Nephron progenitor cell (in vitro differentiated cells): ENCODE results near the gene PLA2G2F.
A peak's percentile ranks its signal among the peaks of the same experiment; 100 is the strongest.

Experiments used
- DNase-seq: peaks from one replicate; pipeline ENCODE4 v3.0.0; 2021
- H3K27ac Mint-ChIP-seq: 2 replicates; pipeline ENCODE4 v1.8.0; 2021; ENCODE audit warnings: mild to moderate bottlenecking, moderate library complexity, mixed read lengths
- H3K27me3 Mint-ChIP-seq: 2 replicates; pipeline ENCODE4 v1.8.0; 2021; ENCODE audit warnings: mild to moderate bottlenecking, low read depth, mixed read lengths; ENCODE audit not compliant: poor library complexity
- H3K36me3 Mint-ChIP-seq: 2 replicates; pipeline ENCODE4 v1.8.0; 2021; ENCODE audit warnings: low read depth, mixed read lengths
- H3K4me1 Mint-ChIP-seq: 2 replicates; pipeline ENCODE4 v1.8.0; 2021; ENCODE audit warnings: mixed read lengths
- H3K4me3 Mint-ChIP-seq: 2 replicates; pipeline ENCODE4 v1.8.0; 2021; ENCODE audit warnings: mild to moderate bottlenecking, moderate library complexity, mixed read lengths
- H3K9me3 Mint-ChIP-seq: 2 replicates; pipeline ENCODE4 v1.8.0; 2021; ENCODE audit warnings: mild to moderate bottlenecking, moderate library complexity, mixed read lengths
- TF ChIP-seq, protein P1 (sequence below): fragments of 200-600 bp; sonication (generic); IDR thresholded peaks from 2 replicates; pipeline ENCODE4 v1.5.0; 2021; ENCODE audit warnings: antibody characterized with exemption

PLA2G2F gene

GRCh38 chr1:20093940-20094391 is 45.2 kb upstream of the PLA2G2F start:
- H3K9me3 Mint-ChIP-seq, result peaks cover 32% of the 10 kb centered on the region
- no peaks in the 10 kb centered on the region for H3K4me1 Mint-ChIP-seq
- TF ChIP-seq, protein P1, sequence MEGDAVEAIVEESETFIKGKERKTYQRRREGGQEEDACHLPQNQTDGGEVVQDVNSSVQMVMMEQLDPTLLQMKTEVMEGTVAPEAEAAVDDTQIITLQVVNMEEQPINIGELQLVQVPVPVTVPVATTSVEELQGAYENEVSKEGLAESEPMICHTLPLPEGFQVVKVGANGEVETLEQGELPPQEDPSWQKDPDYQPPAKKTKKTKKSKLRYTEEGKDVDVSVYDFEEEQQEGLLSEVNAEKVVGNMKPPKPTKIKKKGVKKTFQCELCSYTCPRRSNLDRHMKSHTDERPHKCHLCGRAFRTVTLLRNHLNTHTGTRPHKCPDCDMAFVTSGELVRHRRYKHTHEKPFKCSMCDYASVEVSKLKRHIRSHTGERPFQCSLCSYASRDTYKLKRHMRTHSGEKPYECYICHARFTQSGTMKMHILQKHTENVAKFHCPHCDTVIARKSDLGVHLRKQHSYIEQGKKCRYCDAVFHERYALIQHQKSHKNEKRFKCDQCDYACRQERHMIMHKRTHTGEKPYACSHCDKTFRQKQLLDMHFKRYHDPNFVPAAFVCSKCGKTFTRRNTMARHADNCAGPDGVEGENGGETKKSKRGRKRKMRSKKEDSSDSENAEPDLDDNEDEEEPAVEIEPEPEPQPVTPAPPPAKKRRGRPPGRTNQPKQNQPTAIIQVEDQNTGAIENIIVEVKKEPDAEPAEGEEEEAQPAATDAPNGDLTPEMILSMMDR, result no peak
- no peak overlapping the region for H3K27ac Mint-ChIP-seq
- DNase-seq, result no peak
- peaks cover 34% of the 10 kb centered on the region for H3K27me3 Mint-ChIP-seq
- H3K4me3 Mint-ChIP-seq, result no peak overlapping the region
- H3K36me3 Mint-ChIP-seq, result no peaks in the 10 kb centered on the region

DNA sequence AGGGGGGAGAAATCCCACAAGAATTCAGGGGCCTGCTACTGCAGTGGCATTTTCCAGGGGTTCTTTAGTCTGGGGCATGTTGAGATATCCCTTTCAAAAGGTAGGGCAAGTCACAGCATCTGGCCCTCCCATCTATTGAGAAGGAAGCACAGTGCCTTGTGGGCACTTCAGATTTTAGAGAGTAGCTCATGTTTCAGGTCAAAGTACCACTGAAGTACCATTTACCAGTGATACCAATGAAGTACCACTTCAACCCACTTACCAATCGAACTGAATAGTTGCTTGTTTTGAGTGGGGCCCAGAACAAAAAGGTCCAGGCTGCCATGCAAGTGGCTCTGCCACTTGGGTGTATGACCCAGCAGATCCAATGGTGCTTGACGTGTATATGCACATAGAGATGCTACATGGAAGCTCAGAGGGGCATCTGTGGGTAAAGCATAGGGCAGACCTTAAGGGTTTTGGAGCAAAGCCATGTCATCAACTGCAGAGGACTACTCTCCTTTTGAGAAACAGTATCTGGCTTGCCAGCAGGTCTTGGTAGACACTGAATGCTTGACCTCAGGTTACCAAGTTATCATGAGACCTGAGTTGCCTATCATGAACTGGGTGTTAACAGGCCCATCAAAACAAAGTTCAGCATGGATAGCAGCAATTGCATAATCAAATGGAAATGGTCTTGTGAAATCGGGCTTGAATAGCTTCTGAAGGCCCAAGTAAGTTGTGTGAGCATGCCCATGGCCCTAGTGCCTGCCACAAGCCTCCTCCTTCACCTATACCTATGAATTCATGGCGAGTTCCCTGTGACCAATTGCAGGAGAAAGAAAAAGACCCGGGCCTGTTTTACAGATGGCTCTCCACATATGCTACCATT is 43.3 kb upstream of the PLA2G2F start:
- H3K9me3 Mint-ChIP-seq, result peaks cover 29% of the 10 kb centered on the region
- no peak for DNase-seq
- no peak overlapping the region for H3K27ac Mint-ChIP-seq
- no peaks in the 10 kb centered on the region for H3K36me3 Mint-ChIP-seq
- no peak overlapping the region for H3K4me3 Mint-ChIP-seq
- no peaks in the 10 kb centered on the region for H3K4me1 Mint-ChIP-seq
- TF ChIP-seq, protein P1, result no peak
- peaks cover 27% of the 10 kb centered on the region for H3K27me3 Mint-ChIP-seq

- Mint-ChIP-seq H3K36me3 (no peaks in the 10 kb centered on the region), H3K4me1 (no peaks in the 10 kb centered on the region), H3K27ac (no peak overlapping the region), H3K9me3 (peaks cover 29% of the 10 kb centered on the region), H3K27me3 (peaks cover 16% of the 10 kb centered on the region), H3K4me3 (no peak overlapping the region)
- no peak for DNase-seq
- TF ChIP-seq, protein P1, result no peak
These were observed 42.2 kb upstream of the PLA2G2F start for GRCh38 chr1:20096840-20097447.

GRCh38 chr1:20099533-20099932 is 39.6 kb upstream of the PLA2G2F start:
- no peak for DNase-seq
- peaks cover 3% of the 10 kb centered on the region for H3K27me3 Mint-ChIP-seq
- no peak overlapping the region for H3K4me3 Mint-ChIP-seq
- H3K36me3 Mint-ChIP-seq, result no peaks in the 10 kb centered on the region
- H3K27ac Mint-ChIP-seq, result no peak overlapping the region
- H3K9me3 Mint-ChIP-seq, result peaks cover 29% of the 10 kb centered on the region
- TF ChIP-seq, protein P1, result no peak
- no peaks in the 10 kb centered on the region for H3K4me1 Mint-ChIP-seq

DNA sequence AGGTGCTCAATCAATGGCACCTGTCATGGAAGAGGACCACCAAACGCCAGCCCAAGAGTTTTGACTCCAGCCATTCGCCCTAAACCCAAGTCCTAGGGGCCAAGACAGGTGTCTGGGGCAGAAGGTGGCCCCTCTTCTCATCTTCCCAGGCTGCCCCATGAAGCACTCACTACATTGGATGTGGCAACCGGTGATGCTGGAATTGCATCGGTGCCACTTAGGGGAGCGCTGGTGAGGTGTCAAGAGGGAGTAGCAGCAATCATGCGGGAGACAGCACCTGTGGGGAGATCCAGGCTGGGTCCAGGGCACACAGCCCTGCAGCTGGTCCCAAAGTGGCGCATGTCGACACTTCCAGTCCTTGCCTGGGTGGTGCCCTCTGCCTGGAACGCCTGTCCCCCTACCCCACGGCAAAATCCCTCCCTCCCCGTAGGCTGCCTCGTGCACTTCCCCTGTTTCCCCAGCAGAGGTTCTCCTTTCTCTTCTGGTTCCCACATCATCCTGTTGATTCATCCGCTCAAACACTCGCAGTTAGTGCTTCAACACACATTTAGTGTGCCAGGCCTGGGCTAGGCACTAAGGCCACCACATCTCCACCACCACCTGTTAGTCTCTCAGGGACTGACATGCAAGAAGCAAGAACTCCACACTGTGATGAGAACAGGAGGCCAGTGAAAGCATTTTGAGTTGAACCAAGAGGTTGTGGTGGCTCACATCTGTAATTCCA is 38.3 kb upstream of the PLA2G2F start:
- peaks cover 27% of the 10 kb centered on the region for H3K9me3 Mint-ChIP-seq
- TF ChIP-seq, protein P1, result peak; percentile 78
- H3K4me1 Mint-ChIP-seq, result no peaks in the 10 kb centered on the region
- no peak overlapping the region for H3K27ac Mint-ChIP-seq
- no peak overlapping the region for H3K4me3 Mint-ChIP-seq
- peaks cover 5% of the 10 kb centered on the region for H3K27me3 Mint-ChIP-seq
- peak; percentile 43 for DNase-seq
- H3K36me3 Mint-ChIP-seq, result no peaks in the 10 kb centered on the region
